HG03095 (cell line): Measurements from ENCODE around the gene PIP4P1.
"Not testable (repeated sequence)": the region's sequence is repeated elsewhere in the genome, so short reads cannot be mapped to it uniquely, and the experiment has no call there.

Experiments used
- ATAC-seq: cut with Tn5 transposase; IDR thresholded peaks from one replicate; pipeline ENCODE4 v1.9.1; 2021; ENCODE audit warnings: moderate library complexity; ENCODE audit not compliant: unreplicated experiment

Gene PIP4P1

GRCh38 chr14:20461225-20462141 is at the start of gene PIP4P1:
TSS of gene PIP4P1 (minus strand) at chr14:20461434. CDS start at chr14:20461325, 109 bp downstream.
- ATAC-seq = peak; percentile 92

GRCh38 chr14:20508367-20508766 is 47.1 kb upstream of the PIP4P1 start:
- no peak for ATAC-seq

GRCh38 chr14:20507537-20507936 is 46.3 kb upstream of the PIP4P1 start:
- ATAC-seq = not testable (repeated sequence)

- ATAC-seq = not testable (repeated sequence)
Observed at GRCh38 chr14:20506752-20507151, 45.5 kb upstream of the PIP4P1 start.

- not testable (repeated sequence) for ATAC-seq
Observed at GRCh38 chr14:20506276-20506675, 45.0 kb upstream of the PIP4P1 start.

GRCh38 chr14:20503898-20504297 is 42.7 kb upstream of the PIP4P1 start:
- ATAC-seq = no peak

- no peak for ATAC-seq
Observed at GRCh38 chr14:20501346-20501745, 40.1 kb upstream of the PIP4P1 start.

GRCh38 chr14:20499881-20500280 is 38.6 kb upstream of the PIP4P1 start:
- no peak for ATAC-seq

- no peak for ATAC-seq
Observed at GRCh38 chr14:20499108-20499507, 37.9 kb upstream of the PIP4P1 start.

GRCh38 chr14:20498622-20499021 is 37.4 kb upstream of the PIP4P1 start:
- ATAC-seq = no peak

- ATAC-seq = no peak
Observed at GRCh38 chr14:20494935-20495766, 33.9 kb upstream of the PIP4P1 start.

GRCh38 chr14:20493634-20494033 is 32.4 kb upstream of the PIP4P1 start:
- no peak for ATAC-seq

GRCh38 chr14:20492486-20492885 is 31.3 kb upstream of the PIP4P1 start:
- no peak for ATAC-seq

GRCh38 chr14:20490563-20490962 is 29.3 kb upstream of the PIP4P1 start:
- ATAC-seq = no peak

- ATAC-seq = no peak
Observed at GRCh38 chr14:20489093-20489994, 28.1 kb upstream of the PIP4P1 start.

- no peak for ATAC-seq
Observed at GRCh38 chr14:20487396-20487725, 26.1 kb upstream of the PIP4P1 start.

- ATAC-seq = no peak
Observed at GRCh38 chr14:20486684-20487395, 25.6 kb upstream of the PIP4P1 start.

GRCh38 chr14:20485900-20486299 is 24.7 kb upstream of the PIP4P1 start:
- no peak for ATAC-seq

GRCh38 chr14:20482382-20482781 is 21.1 kb upstream of the PIP4P1 start:
- ATAC-seq = no peak

- no peak for ATAC-seq
Observed at GRCh38 chr14:20478894-20479293, 17.7 kb upstream of the PIP4P1 start.
